HG03064 (cell line): Measurements from ENCODE around the gene CAMLG.

Source experiments
- ATAC-seq: cut with Tn5 transposase; IDR thresholded peaks from one replicate; pipeline ENCODE4 v1.9.1; 2021; ENCODE audit warnings: low read depth; ENCODE audit not compliant: unreplicated experiment

Gene CAMLG

GRCh38 chr5:134772461-134773125 lies 34.2 kb downstream of the CAMLG start:
- no peak for ATAC-seq

- ATAC-seq, result no peak
Measured at GRCh38 chr5:134777366-134777765, 39.0 kb downstream of the CAMLG start.

- ATAC-seq, result no peak
Measured at GRCh38 chr5:134784241-134784920, 46.0 kb downstream of the CAMLG start.

GRCh38 chr5:134784946-134785620 lies 46.7 kb downstream of the CAMLG start:
- ATAC-seq, result no peak

DNA sequence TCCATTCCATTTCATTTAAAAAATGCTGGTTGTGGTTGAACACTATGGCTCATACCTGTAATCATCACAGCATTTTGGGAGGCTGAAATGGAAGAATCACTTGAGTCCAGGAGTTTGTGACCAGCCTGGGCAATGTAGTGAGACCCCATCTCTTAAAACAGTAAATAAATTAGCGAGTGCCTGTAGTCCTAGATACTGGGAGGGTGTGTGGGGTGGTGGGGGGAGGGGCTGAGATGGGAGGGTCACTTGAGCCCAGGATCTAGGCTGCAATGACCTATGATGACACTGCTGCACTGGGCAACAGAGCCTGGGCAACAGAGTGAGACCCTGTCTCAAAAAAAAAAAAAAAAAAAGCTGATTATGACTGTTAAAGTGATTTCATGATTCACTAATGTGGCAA lies 49.3 kb downstream of the CAMLG start:
- no peak for ATAC-seq

DNA sequence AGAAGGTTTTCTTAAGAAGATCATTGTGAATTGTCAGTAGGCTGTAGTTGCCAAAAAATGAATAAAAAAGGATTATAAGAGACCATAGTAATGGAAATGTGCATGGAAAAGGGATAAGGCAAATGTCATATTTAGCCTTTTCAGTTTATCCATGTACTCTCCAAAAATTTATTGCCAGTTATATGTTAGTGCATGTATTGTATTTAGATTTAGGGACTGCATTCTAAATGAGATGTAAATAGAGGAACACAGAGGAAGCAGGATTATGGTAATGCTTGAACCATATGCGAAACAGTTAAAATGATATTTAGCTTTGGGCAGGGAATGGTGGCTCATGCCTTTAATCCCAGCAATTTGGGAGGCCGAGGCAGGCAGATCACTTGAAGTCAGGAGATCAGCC lies 53.2 kb downstream of the CAMLG start:
- no peak for ATAC-seq

DNA sequence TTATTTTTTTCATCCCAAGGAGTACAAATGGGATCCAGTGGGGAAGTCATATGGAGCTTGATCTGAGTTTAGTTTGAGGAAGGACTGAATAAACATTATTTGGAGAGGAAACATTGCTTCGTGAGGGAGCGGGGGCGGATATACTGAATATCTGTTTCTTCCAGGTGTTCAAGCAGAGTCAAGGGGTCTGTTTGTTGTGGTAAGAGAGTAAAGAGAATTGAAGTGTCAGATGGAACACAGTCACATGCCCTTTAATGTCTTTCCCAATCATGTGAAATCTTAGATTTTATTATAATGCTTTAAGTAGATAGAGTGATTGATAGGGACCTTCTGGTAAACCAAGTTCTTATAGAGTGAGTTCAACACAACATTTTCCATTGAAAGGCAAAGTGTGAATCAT lies 53.9 kb downstream of the CAMLG start:
- ATAC-seq, result no peak

DNA sequence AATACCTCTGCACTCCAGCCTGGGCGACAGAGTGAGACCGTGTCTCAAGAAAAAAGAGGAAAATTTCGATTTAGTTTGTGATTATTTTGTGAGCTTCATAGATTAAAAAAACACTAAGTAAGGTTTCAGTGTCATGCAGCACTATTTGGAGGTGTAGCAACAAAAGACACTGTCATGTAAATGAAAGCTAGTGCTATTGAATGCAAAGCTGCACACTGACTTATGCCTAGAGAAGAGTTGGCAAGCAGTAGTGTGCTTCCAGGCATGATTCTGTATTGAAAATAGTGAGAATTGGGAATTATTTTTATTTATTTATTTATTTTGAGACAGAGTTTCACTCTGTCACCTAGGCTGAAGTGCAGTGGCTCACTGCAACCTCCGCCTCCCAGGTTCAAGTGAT lies 54.8 kb downstream of the CAMLG start:
- ATAC-seq, result no peak

GRCh38 chr5:134794082-134794481 lies 55.7 kb downstream of the CAMLG start:
- no peak for ATAC-seq

- no peak for ATAC-seq
Measured at GRCh38 chr5:134794819-134795218, 56.5 kb downstream of the CAMLG start.

DNA sequence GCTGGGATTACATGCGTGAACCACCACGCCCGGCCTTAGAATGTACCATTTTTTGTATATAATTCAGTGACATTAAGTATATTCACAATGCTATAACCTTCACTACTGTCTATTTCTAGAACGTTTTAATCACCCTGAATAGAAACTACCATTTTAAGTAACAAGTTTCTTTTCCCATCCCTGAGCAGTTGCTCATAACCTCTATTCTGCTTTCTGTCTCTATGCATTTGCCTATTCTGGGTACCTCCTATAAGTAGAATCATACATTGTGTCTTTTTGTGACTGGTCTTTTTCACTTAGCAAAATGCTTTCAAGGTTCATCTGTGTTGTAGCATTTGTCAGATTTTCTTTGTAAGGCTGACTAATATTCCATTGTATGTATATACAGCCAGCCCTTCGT lies 60.1 kb downstream of the CAMLG start:
- ATAC-seq, result no peak
